ENCODE measurements around the gene NTHL1.

NTHL1 gene

GRCh38 chr16:2066139-2066538 lies 18.5 kb upstream of the NTHL1 start:
- Histone ChIP-seq H3K27ac (no peak overlapping the region), H3K4me3 (ENCODE audit: low read depth in 1 of 2, low read length in 1 of 2) (no peak overlapping the region), H3K36me3 (peaks cover 96% of the 10 kb centered on the region), H3K4me1 (ENCODE audit: control insufficient read depth in 1 of 2, insufficient read depth in 1 of 2, low read depth in 1 of 2, low read length in 1 of 2) (peaks cover 0 to 2% of the 10 kb centered on the region in 2 experiments), H3K9me3 (no peaks in the 10 kb centered on the region), H3K27me3 (no peaks in the 10 kb centered on the region)
- TF ChIP-seq CTCF (IDR thresholded peaks at IDR 0.05) = no peak

- Histone ChIP-seq H3K9me3 (no peaks in the 10 kb centered on the region), H3K4me1 (ENCODE audit: control insufficient read depth in 1 of 2, insufficient read depth in 1 of 2, low read depth in 1 of 2, low read length in 1 of 2) (no peaks in the 10 kb centered on the region), H3K4me3 (ENCODE audit: low read depth in 1 of 2, low read length in 1 of 2) (no peak overlapping the region), H3K27me3 (no peaks in the 10 kb centered on the region), H3K36me3 (peaks cover 96% of the 10 kb centered on the region), H3K27ac (no peak overlapping the region)
- no peak for TF ChIP-seq CTCF (IDR thresholded peaks at IDR 0.05)
Observed at GRCh38 chr16:2064368-2064945, 16.8 kb upstream of the NTHL1 start.

- no peaks in the 10 kb centered on the region for H3K9me3 ChIP-seq
- no peak overlapping the region for H3K27ac ChIP-seq
- peaks cover 95% of the 10 kb centered on the region for H3K36me3 ChIP-seq
- H3K27me3 ChIP-seq = no peaks in the 10 kb centered on the region
- no peaks in the 10 kb centered on the region for H3K4me1 ChIP-seq (ENCODE audit: control insufficient read depth in 1 of 2, insufficient read depth in 1 of 2, low read depth in 1 of 2, low read length in 1 of 2)
- H3K4me3 ChIP-seq (ENCODE audit: low read depth in 1 of 2, low read length in 1 of 2) = no peak overlapping the region
- no peak for TF ChIP-seq CTCF (IDR thresholded peaks at IDR 0.05)
Observed at GRCh38 chr16:2063861-2064260, 16.2 kb upstream of the NTHL1 start.

- Histone ChIP-seq H3K4me3 (ENCODE audit: low read depth in 1 of 2, low read length in 1 of 2) (no peak overlapping the region), H3K27me3 (no peaks in the 10 kb centered on the region), H3K4me1 (ENCODE audit: control insufficient read depth in 1 of 2, insufficient read depth in 1 of 2, low read depth in 1 of 2, low read length in 1 of 2) (no peaks in the 10 kb centered on the region), H3K9me3 (no peaks in the 10 kb centered on the region), H3K27ac (no peak overlapping the region), H3K36me3 (peaks cover 94% of the 10 kb centered on the region)
- TF ChIP-seq CTCF (IDR thresholded peaks at IDR 0.05) = no peak
Observed at GRCh38 chr16:2062801-2063200, 15.2 kb upstream of the NTHL1 start.

GRCh38 chr16:2061526-2061925 lies 13.9 kb upstream of the NTHL1 start:
- H3K27ac ChIP-seq = no peak overlapping the region
- H3K9me3 ChIP-seq = no peaks in the 10 kb centered on the region
- no peak for TF ChIP-seq CTCF (IDR thresholded peaks at IDR 0.05)
- H3K27me3 ChIP-seq = no peaks in the 10 kb centered on the region
- H3K4me1 ChIP-seq (ENCODE audit: control insufficient read depth in 1 of 2, insufficient read depth in 1 of 2, low read depth in 1 of 2, low read length in 1 of 2) = no peaks in the 10 kb centered on the region
- H3K4me3 ChIP-seq (ENCODE audit: low read depth in 1 of 2, low read length in 1 of 2) = no peak overlapping the region
- H3K36me3 ChIP-seq = peaks cover 93% of the 10 kb centered on the region

GRCh38 chr16:2061023-2061422 lies 13.4 kb upstream of the NTHL1 start:
- H3K36me3 ChIP-seq = peaks cover 94% of the 10 kb centered on the region
- H3K4me1 ChIP-seq (ENCODE audit: control insufficient read depth in 1 of 2, insufficient read depth in 1 of 2, low read depth in 1 of 2, low read length in 1 of 2) = no peaks in the 10 kb centered on the region
- TF ChIP-seq CTCF (IDR thresholded peaks at IDR 0.05) = no peak

More at GRCh38 chr16:2061023-2061422, 13.4 kb upstream of the NTHL1 start:
- Histone ChIP-seq H3K27ac (no peak overlapping the region), H3K9me3 (no peaks in the 10 kb centered on the region), H3K4me3 (ENCODE audit: low read depth in 1 of 2, low read length in 1 of 2) (no peak overlapping the region), H3K27me3 (no peaks in the 10 kb centered on the region)

Data from neutrophil (primary cell).